OCI-LY1 (cell line): ENCODE measurements around the gene PEF1.

ENCODE experiments used
- EZH2 ChIP-seq: fragments of 200-600 bp; sonication (generic), shearing (Covaris generic); IDR thresholded peaks from 2 replicates; pipeline ENCODE4 v1.8.0; 2017; ENCODE audit warnings: borderline replicate concordance, mixed run types, mild to moderate bottlenecking, antibody characterized with exemption, low read length, moderate library complexity, mixed read lengths
- TF ChIP-seq, protein P1 (sequence below): fragments of 200-600 bp; sonication (generic), shearing (Covaris generic); IDR thresholded peaks from 2 replicates; pipeline ENCODE4 v1.5.1; 2017; ENCODE audit warnings: mild to moderate bottlenecking, antibody characterized with exemption, low read length, moderate library complexity, mixed read lengths

DNA sequence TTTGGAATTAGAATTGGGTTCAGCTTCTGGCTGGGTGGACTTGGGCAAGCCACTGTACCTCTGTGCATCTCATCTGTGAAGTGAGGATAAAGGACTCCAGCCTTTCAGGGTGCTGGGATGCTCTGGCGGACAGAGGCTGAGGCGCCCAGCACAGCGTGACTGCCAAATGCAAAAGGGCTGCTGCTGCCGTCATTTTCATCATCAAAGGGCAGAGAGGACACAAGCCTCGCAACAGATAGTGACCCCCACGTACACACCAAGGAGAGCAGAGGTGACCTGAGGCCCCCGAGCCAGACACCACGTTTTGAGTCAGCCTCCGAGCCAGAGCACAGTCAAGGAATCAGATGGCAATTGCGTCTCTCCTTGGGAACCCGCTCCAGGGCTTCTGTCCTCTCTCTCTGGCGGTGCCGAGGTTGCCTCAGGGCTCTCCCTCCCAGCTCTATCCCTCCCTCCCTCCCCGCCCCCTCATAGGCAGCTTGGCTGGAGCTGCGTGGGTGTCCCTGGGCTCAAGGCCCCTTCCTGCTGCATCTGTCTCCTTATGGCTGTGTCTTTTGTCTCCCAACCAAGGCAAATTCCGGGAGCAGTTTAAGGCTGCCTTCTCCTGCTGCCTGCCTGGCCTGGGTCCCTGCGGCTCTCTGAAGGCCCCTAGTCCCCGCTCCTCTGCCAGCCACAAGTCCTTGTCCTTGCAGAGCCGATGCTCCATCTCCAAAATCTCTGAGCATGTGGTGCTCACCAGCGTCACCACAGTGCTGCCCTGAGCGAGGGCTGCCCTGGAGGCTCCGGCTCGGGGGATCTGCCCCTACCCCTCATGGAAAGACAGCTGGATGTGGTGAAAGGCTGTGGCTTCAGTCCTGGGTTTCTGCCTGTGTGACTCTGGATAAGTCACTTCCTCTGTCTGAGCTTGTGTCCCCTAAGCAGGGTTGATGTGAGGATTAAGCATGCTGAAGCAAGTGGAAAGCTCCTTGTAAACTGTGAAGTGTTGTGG lies 18.2 kb downstream of the PEF1 start:
- TF ChIP-seq, protein P1, sequence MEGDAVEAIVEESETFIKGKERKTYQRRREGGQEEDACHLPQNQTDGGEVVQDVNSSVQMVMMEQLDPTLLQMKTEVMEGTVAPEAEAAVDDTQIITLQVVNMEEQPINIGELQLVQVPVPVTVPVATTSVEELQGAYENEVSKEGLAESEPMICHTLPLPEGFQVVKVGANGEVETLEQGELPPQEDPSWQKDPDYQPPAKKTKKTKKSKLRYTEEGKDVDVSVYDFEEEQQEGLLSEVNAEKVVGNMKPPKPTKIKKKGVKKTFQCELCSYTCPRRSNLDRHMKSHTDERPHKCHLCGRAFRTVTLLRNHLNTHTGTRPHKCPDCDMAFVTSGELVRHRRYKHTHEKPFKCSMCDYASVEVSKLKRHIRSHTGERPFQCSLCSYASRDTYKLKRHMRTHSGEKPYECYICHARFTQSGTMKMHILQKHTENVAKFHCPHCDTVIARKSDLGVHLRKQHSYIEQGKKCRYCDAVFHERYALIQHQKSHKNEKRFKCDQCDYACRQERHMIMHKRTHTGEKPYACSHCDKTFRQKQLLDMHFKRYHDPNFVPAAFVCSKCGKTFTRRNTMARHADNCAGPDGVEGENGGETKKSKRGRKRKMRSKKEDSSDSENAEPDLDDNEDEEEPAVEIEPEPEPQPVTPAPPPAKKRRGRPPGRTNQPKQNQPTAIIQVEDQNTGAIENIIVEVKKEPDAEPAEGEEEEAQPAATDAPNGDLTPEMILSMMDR: no peak
- no peak for TF ChIP-seq EZH2
